Measurements from ENCODE around the gene TCEAL6. TPM values are rescaled to one million over a fixed set of nuclear protein-coding genes. Genes with fewer than 3 reads are reported as not detected.
"Not testable (repeated sequence)": the region's sequence is repeated elsewhere in the genome, so short reads cannot be mapped to it uniquely, and the experiment has no call there.

Gene TCEAL6
- polyA plus RNA-seq (2013, experiment 1 of 2): not detected
- polyA plus RNA-seq (2013, experiment 2 of 2): not detected

DNA sequence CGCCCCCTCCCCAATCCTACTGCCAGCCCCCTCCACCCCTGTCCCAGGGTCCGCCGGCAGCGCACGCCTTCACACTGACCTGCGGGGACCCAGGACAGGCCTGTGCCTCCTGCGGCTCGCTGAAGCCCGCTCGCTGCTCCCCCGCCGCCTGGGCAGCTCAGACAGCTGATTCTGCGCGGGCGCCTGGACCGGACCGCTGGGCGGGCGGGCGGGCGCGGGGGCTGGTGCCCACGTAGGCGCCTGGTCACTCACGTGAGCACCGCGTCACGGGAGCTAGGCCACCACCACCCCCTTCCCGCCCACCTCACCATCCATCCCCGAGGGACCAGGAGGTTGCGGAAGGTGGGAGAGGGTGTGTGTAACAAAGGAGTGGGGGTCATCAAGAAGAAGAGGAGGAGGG is at the start of gene TCEAL6:
TSS of gene TCEAL6 (minus strand) at position 208 of the 400 bp plus-strand sequence.
- not testable (repeated sequence) for H3K27me3 ChIP-seq (ENCODE audit: insufficient read depth, low read length); H3K27ac ChIP-seq (ENCODE audit: low read depth, low read length); H3K4me1 ChIP-seq (ENCODE audit: insufficient read depth, low read length); H3K9me3 ChIP-seq (ENCODE audit: insufficient read depth, low read depth, low read length); H3K4me3 ChIP-seq (ENCODE audit: low read length); H3K9ac ChIP-seq (ENCODE audit: low read depth, low read length); H3K36me3 ChIP-seq (ENCODE audit: insufficient read depth, low read length)
- WGBS: 98% methylated on average over 15 of the region's 31 CpGs

DNA sequence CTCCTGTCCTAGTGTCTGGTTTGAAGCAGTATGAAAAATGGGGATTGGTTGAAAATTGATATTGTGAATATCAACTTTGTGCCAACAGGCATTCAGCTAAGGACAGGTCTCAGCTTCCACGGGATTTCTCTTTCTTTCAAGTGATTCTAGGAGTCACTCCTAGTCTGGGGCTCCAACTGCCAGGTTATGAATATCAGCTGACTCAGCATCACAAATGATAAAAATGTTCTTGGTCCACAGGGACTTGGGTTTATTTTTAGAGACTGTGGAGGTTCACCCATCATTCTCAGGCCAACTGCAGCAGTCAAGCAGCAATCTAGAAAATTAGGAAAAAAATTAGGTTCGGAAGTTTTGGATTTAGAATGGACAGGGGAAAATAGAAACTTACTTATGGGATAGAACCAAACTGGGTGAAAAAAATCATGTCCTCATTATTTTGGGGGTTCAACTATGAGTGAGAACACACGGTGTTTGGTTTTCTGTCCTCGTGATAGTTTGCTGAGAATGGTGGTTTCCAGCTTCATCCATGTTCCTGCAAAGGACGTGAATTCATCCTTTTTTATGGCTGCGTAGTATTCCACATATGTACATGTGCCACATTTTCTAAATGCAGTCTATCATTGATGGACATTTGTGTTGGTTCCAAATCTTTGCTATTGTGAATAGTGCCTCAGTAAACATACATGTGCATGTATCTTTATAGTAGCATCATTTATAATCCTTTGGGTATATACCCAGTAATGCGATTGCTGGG is 43.9 kb upstream of the TCEAL6 start:
- Histone ChIP-seq H3K4me1 (ENCODE audit: insufficient read depth, low read length) (no peaks in the 10 kb centered on the region), H3K9me3 (ENCODE audit: insufficient read depth, low read depth, low read length) (peaks cover 19% of the 10 kb centered on the region), H3K27me3 (ENCODE audit: insufficient read depth, low read length) (no peaks in the 10 kb centered on the region), H3K9ac (ENCODE audit: low read depth, low read length) (no peak overlapping the region), H3K36me3 (ENCODE audit: insufficient read depth, low read length) (no peaks in the 10 kb centered on the region), H3K4me3 (ENCODE audit: low read length) (no peak overlapping the region), H3K27ac (ENCODE audit: low read depth, low read length) (no peak overlapping the region)
- WGBS: 68% methylated on average over 4 of the region's 7 CpGs

DNA sequence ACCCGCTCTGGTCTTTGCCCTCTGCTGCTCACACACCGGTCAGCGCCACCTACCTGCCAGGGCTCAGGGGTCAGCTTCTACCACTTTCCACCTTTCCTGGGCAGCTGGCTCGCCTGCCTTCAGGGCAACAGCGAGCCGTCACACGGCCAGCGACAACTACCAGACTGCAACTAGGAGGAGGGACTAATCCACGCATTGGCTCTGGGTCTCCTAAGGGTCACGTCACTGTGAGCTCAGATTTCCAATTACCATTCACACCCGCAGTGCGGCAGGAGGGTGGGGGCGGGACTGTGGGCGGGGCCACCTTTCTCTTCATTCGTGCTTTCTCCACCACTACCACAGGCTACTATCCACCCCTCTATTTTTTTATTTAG is 13.5 kb upstream of the TCEAL6 start, which contains the start of gene BEX5:
TSS of gene BEX5 (minus strand) at position 172 of the 374 bp plus-strand sequence. CDS start 1,712 bp downstream, outside the sequence.
- Histone ChIP-seq H3K4me3 (ENCODE audit: low read length) (peak within 1 kb of the TSS; percentile 62), H3K9ac (ENCODE audit: low read depth, low read length) (no peak within 1 kb of the TSS), H3K27me3 (ENCODE audit: insufficient read depth, low read length) (peaks cover 11% of the 10 kb centered on the region), H3K9me3 (ENCODE audit: insufficient read depth, low read depth, low read length) (0 out of 2 replicates have a peak, but pooled peaks cover 6% of the 10 kb centered on the region), H3K36me3 (ENCODE audit: insufficient read depth, low read length) (no peaks in the 10 kb centered on the region), H3K4me1 (ENCODE audit: insufficient read depth, low read length) (no peaks in the 10 kb centered on the region), H3K27ac (ENCODE audit: low read depth, low read length) (no peak within 1 kb of the TSS)
- WGBS: 77% methylated on average over 15 of the region's 15 CpGs

DNA sequence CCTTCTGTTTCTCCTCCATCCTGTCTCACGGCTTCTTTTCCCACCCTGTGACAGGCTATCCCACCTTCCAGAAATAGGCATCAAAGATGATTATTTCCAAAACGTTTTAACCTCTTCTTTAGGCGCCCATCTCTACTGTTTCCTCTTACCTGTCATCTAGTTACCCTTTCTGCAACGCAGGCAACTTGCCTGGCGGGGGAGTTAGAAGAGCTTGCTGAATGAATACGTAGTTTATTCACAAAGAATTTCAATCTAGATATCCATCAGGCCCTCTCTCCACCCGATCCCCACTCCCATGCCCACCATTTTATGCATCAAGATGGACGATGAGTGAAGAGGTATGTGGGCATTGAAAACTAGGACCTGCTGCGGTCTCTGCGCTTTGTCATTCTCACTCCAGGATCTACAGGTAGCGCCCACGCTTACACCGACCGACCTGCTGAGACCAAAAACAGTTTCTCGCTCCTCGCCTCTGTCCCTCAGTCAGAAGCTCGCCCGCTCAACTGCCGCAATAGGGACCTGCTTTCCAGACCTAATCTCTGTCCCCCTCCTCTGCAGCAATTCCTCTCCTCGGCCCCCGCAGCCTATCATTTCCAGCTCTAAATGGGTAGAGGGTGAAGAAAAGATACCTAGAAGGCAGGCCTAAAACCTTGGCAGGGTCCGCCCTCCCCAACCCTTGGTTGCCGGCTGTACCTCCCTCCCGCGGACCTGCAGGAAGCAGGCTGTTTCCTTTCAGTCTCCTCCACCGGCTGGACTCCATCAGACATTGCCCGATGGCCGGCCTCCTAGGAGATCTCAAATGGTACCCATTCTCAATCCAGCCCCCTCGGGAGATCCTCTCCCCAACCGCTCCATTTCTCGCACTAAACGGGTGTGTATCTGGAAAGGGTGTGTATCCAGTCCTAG is 12.9 kb upstream of the TCEAL6 start:
- Histone ChIP-seq H3K4me3 (ENCODE audit: low read length) (peak overlapping the region; percentile 62), H3K27me3 (ENCODE audit: insufficient read depth, low read length) (peaks cover 11% of the 10 kb centered on the region), H3K27ac (ENCODE audit: low read depth, low read length) (no peak overlapping the region), H3K9ac (ENCODE audit: low read depth, low read length) (no peak overlapping the region), H3K9me3 (ENCODE audit: insufficient read depth, low read depth, low read length) (0 out of 2 replicates have a peak, but pooled peaks cover 3% of the 10 kb centered on the region), H3K4me1 (ENCODE audit: insufficient read depth, low read length) (no peaks in the 10 kb centered on the region), H3K36me3 (ENCODE audit: insufficient read depth, low read length) (no peaks in the 10 kb centered on the region)
- 88% methylated on average over 25 of the region's 32 CpGs for WGBS

DNA sequence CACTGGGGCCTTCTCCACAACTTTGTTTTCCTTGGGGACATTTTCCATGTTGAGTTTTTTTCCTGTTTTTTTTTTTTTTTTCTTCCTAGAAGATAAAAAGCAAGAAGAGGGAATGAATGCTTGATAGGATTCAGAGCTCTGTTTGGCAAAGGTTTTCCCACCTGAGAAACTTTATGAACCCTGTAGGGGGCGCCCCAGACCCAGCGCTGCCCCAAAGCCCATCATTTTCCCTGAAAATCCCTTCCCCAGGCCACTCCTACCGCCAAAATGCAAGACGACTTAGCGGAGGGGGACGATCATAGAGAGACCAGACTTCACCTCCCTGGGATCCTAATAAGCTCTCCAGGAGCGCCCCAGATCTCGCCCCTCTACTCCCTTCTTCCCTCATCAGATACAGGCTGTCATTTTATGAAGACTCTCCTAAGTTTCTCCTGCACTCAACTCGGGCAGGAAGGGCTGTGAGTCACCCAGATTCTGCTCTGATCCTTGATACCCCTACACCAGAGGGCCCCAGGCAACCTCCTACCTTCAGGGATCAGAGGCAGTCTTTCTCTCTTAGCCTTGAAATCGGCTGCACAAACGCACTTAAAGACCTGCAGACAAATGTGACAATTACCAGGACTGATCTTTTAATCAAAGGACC is 12.1 kb upstream of the TCEAL6 start:
- 49% methylated on average over 11 of the region's 11 CpGs for WGBS
- Histone ChIP-seq H3K4me1 (ENCODE audit: insufficient read depth, low read length) (no peaks in the 10 kb centered on the region), H3K27ac (ENCODE audit: low read depth, low read length) (no peak overlapping the region), H3K4me3 (ENCODE audit: low read length) (peak overlapping the region; percentile 62), H3K9me3 (ENCODE audit: insufficient read depth, low read depth, low read length) (no peaks in the 10 kb centered on the region), H3K27me3 (ENCODE audit: insufficient read depth, low read length) (peaks cover 11% of the 10 kb centered on the region), H3K36me3 (ENCODE audit: insufficient read depth, low read length) (no peaks in the 10 kb centered on the region), H3K9ac (ENCODE audit: low read depth, low read length) (no peak overlapping the region)

DNA sequence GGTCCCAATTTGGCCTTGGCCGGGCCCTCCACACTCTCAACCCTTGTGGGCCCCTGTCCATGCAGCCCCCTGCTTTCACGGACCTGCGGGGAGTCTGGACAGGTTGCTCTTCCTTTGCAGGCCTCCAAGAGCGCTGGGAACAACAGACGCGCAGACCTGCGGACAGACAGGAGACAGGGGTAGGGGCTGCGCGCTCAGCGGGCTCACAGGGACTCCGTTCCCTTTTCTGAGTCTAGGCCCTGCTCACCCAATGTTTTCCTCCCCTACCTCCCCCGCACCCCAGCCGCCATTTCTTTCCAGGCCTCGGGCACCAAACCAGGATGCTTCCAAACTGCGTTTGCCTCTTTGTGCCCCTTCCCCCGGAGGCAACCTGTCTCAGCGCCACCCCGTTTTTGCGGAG is 650 bp downstream of the TCEAL6 start:
- not testable (repeated sequence) for H3K27ac ChIP-seq (ENCODE audit: low read depth, low read length); H3K9me3 ChIP-seq (ENCODE audit: insufficient read depth, low read depth, low read length); H3K9ac ChIP-seq (ENCODE audit: low read depth, low read length); H3K36me3 ChIP-seq (ENCODE audit: insufficient read depth, low read length); H3K27me3 ChIP-seq (ENCODE audit: insufficient read depth, low read length); H3K4me3 ChIP-seq (ENCODE audit: low read length); H3K4me1 ChIP-seq (ENCODE audit: insufficient read depth, low read length)
- WGBS: 93% methylated on average over 19 of the region's 19 CpGs

DNA sequence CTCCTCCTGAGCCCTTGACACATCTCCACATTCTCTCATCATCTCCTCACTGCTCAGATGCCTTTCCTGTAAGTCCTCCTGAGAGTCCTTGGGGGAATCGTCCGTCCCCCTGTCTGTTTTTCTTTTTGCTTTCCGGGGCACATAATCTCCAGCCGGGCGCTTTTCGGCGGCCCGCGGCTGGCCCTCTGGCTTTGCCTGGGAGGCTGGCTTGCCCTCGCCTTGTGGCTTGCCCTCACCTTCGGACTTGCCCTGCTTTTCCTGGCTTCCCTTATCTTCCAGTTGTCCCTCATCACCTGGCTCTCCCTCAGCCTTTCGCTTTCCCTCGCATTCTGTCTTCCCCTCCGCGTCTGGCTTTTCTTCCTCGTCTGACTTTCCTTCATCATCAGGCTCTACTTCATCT is 1.4 kb downstream of the TCEAL6 start:
- not testable (repeated sequence) for H3K27me3 ChIP-seq (ENCODE audit: insufficient read depth, low read length); H3K27ac ChIP-seq (ENCODE audit: low read depth, low read length); H3K4me3 ChIP-seq (ENCODE audit: low read length); H3K9ac ChIP-seq (ENCODE audit: low read depth, low read length); H3K36me3 ChIP-seq (ENCODE audit: insufficient read depth, low read length); H3K9me3 ChIP-seq (ENCODE audit: insufficient read depth, low read depth, low read length); H3K4me1 ChIP-seq (ENCODE audit: insufficient read depth, low read length)
- WGBS: 96% methylated on average over 13 of the region's 16 CpGs

DNA sequence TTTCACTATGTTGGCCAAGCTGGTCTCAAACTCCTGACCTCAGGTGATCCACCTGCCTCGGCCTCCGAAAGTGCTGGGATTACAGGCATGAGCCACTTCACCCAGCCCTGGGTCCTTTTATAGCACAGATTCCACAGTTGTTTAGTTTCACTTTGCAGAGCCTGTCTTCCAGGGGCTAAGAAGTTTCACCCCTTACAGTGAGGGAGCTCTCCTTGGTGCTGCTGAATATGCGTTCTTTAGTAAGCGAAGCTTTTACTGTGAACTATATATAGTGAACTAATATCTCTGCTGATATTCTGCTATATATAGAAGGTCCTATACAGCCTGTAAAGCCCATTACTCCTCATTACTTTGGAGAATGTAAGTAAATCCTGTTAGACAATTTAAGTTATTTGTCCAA is 4.2 kb downstream of the TCEAL6 start:
- Histone ChIP-seq H3K9ac (ENCODE audit: low read depth, low read length) (no peak overlapping the region), H3K4me3 (ENCODE audit: low read length) (no peak overlapping the region), H3K27me3 (ENCODE audit: insufficient read depth, low read length) (no peaks in the 10 kb centered on the region), H3K36me3 (ENCODE audit: insufficient read depth, low read length) (no peaks in the 10 kb centered on the region), H3K4me1 (ENCODE audit: insufficient read depth, low read length) (no peaks in the 10 kb centered on the region), H3K9me3 (ENCODE audit: insufficient read depth, low read depth, low read length) (no peaks in the 10 kb centered on the region), H3K27ac (ENCODE audit: low read depth, low read length) (no peak overlapping the region)
- WGBS: 97% methylated on average over 2 of the region's 4 CpGs

DNA sequence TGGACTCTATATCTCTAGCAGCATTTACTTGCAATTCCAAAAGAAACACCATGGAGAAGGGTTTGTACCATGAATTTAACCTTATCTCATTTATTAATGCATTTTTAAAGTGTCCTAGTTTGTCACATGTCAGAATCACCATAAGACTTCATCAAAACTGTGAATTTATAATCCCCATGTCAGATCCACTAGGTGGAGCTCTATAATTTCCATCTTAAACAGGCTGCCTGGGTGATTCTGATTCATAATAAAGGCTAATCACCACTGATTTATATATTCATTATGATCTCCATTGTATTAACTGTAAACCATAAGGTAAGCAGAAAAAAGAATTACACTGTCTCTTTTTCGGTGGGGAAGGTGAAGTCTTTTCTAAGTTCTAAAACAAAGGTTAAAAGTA is 12.8 kb downstream of the TCEAL6 start:
- no CpG with 5 or more reads among the region's 1 CpG for WGBS

DNA sequence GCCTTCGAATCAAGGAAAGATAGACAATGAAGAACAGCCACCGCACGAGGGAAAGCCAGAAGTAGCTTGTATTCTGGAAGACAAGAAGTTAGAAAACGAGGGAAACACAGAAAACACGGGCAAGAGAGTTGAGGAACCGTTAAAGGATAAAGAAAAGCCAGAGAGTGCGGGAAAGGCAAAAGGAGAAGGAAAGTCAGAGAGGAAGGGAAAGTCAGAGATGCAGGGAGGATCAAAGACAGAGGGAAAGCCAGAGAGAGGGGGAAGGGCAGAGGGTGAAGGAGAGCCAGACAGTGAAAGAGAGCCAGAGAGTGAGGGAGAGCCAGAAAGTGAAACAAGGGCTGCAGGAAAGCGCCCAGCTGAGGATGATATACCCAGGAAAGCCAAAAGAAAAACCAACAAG is 15.4 kb downstream of the TCEAL6 start:
- Histone ChIP-seq H3K27me3 (ENCODE audit: insufficient read depth, low read length) (peaks cover 25% of the 10 kb centered on the region), H3K9ac (ENCODE audit: low read depth, low read length) (no peak overlapping the region), H3K9me3 (ENCODE audit: insufficient read depth, low read depth, low read length) (no peaks in the 10 kb centered on the region), H3K4me3 (ENCODE audit: low read length) (no peak overlapping the region), H3K4me1 (ENCODE audit: insufficient read depth, low read length) (no peaks in the 10 kb centered on the region), H3K36me3 (ENCODE audit: insufficient read depth, low read length) (no peaks in the 10 kb centered on the region), H3K27ac (ENCODE audit: low read depth, low read length) (no peak overlapping the region)
- WGBS: 66% methylated on average over 8 of the region's 8 CpGs

More for the DNA sequence above, 12.8 kb downstream of the TCEAL6 start:
- H3K27me3 ChIP-seq (ENCODE audit: insufficient read depth, low read length): peaks cover 17% of the 10 kb centered on the region
- no peak overlapping the region for H3K9ac ChIP-seq (ENCODE audit: low read depth, low read length)
- no peaks in the 10 kb centered on the region for H3K4me1 ChIP-seq (ENCODE audit: insufficient read depth, low read length)
- H3K36me3 ChIP-seq (ENCODE audit: insufficient read depth, low read length): no peaks in the 10 kb centered on the region
- H3K9me3 ChIP-seq (ENCODE audit: insufficient read depth, low read depth, low read length): no peaks in the 10 kb centered on the region
- no peak overlapping the region for H3K27ac ChIP-seq (ENCODE audit: low read depth, low read length)
- H3K4me3 ChIP-seq (ENCODE audit: low read length): no peak overlapping the region

All from HUES64 (cell line).